Loucy (cell line): ENCODE results near the gene SPSB4.

Source experiments
- H2AFZ ChIP-seq: fragments of 200-600 bp; sonication (generic); 2 replicates; pipeline ENCODE4 v1.6.0; 2016; ENCODE audit warnings: antibody characterized with exemption, mild to moderate bottlenecking, low read length, moderate library complexity
- H3F3A ChIP-seq: fragments of 200-600 bp; 2 replicates; pipeline ENCODE4 v1.6.0; 2016; ENCODE audit warnings: antibody characterized with exemption, low read depth, mild to moderate bottlenecking
- H3K27me3 ChIP-seq: fragments of 200-600 bp; sonication (generic); 2 replicates; pipeline ENCODE4 v1.6.1; 2014; ENCODE audit warnings: low read length, mild to moderate bottlenecking; ENCODE audit not compliant: insufficient read depth, poor library complexity, severe bottlenecking
- H3K36me3 ChIP-seq: fragments of 200-600 bp; sonication (generic); 2 replicates; pipeline ENCODE4 v1.6.1; 2016; ENCODE audit warnings: low read length; ENCODE audit not compliant: insufficient read depth
- H3K4me1 ChIP-seq: fragments of 200-600 bp; sonication (generic); 2 replicates; pipeline ENCODE4 v1.5.1; 2014; ENCODE audit warnings: low read length, mild to moderate bottlenecking; ENCODE audit not compliant: insufficient read depth, poor library complexity, severe bottlenecking
- H3K4me2 ChIP-seq: fragments of 200-600 bp; sonication (generic); 2 replicates; pipeline ENCODE4 v1.6.0; 2014; ENCODE audit warnings: antibody characterized with exemption, low read length, low read depth, mild to moderate bottlenecking; ENCODE audit not compliant: poor library complexity, severe bottlenecking
- H3K4me3 ChIP-seq: fragments of 200-600 bp; sonication (generic); 2 replicates; pipeline ENCODE4 v1.5.1; 2014; ENCODE audit warnings: low read length, mild to moderate bottlenecking, mixed read lengths; ENCODE audit not compliant: poor library complexity, severe bottlenecking
- H3K79me2 ChIP-seq: fragments of 200-600 bp; sonication (generic); 2 replicates; pipeline ENCODE4 v1.6.1; 2014; ENCODE audit warnings: low read length; ENCODE audit not compliant: insufficient read depth
- H3K9ac ChIP-seq: fragments of 200-600 bp; sonication (generic); 2 replicates; pipeline ENCODE4 v1.6.0; 2014; ENCODE audit warnings: mild to moderate bottlenecking, low read depth, low read length, moderate library complexity; ENCODE audit not compliant: poor library complexity, severe bottlenecking
- H3K9me2 ChIP-seq: fragments of 200-600 bp; sonication (generic); replicated peaks from 2 replicates; pipeline ENCODE4 v1.6.1; 2016; ENCODE audit warnings: low read depth, low read length, mixed read lengths
- H3K9me3 ChIP-seq: fragments of 200-600 bp; sonication (generic); 2 replicates; pipeline ENCODE4 v1.6.1; 2014; ENCODE audit warnings: mild to moderate bottlenecking, antibody characterized with exemption, low read length, low read depth; ENCODE audit not compliant: insufficient read depth
- H4K20me1 ChIP-seq: fragments of 200-600 bp; sonication (generic); 2 replicates; pipeline ENCODE4 v1.6.0; 2014; ENCODE audit warnings: antibody characterized with exemption, low read length, mild to moderate bottlenecking; ENCODE audit not compliant: insufficient read depth, poor library complexity, severe bottlenecking
- EZH2phosphoT487 ChIP-seq: fragments of 200-600 bp; IDR thresholded peaks from 2 replicates; pipeline ENCODE4 v1.6.1; 2018; ENCODE audit warnings: antibody characterized with exemption, mild to moderate bottlenecking, moderate library complexity, borderline replicate concordance
- TF ChIP-seq, protein P1 (sequence below): fragments of 200-600 bp; sonication (generic); conservative IDR thresholded peaks from 2 replicates; pipeline ENCODE4 v1.5.1; 2014; ENCODE audit warnings: mild to moderate bottlenecking, antibody characterized with exemption, low read length

Gene SPSB4

DNA sequence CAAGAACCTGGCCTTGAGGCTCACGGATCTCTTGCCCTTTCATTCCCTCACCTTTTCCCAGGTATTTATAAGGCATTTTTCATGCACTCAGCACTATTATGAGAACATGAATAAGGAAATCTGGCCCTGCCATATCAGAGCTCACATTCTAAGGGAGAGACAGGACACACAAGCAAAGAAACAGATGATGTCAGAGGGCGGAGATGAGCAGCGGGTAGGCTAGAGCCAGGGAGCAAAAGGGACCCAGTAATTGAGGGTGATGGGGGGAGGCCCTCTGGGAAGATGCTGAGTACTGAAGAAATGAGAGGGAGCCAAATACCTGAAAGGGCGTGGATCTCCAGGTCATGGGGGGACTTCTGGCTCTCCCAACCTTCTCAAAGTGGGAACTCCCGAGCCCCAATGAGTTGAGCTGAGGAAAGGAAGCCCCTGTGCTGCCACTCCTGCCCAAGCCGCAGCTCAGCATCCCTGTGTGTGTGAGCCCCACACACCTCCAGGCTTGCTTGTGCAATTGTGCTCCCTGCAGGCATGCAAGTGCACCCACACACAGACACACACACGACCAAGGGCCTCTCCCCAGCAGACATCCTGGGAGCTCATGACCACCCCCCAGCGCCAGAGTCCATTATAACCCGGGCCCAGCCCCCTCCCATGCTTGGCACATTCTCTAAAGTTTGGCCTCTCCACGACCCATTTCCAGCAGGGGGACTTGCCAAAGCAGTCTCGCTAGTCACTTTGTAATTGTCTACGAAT is 99.1 kb downstream of the SPSB4 start:
- no peak for TF ChIP-seq EZH2phosphoT487
- TF ChIP-seq, protein P1, sequence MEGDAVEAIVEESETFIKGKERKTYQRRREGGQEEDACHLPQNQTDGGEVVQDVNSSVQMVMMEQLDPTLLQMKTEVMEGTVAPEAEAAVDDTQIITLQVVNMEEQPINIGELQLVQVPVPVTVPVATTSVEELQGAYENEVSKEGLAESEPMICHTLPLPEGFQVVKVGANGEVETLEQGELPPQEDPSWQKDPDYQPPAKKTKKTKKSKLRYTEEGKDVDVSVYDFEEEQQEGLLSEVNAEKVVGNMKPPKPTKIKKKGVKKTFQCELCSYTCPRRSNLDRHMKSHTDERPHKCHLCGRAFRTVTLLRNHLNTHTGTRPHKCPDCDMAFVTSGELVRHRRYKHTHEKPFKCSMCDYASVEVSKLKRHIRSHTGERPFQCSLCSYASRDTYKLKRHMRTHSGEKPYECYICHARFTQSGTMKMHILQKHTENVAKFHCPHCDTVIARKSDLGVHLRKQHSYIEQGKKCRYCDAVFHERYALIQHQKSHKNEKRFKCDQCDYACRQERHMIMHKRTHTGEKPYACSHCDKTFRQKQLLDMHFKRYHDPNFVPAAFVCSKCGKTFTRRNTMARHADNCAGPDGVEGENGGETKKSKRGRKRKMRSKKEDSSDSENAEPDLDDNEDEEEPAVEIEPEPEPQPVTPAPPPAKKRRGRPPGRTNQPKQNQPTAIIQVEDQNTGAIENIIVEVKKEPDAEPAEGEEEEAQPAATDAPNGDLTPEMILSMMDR, result no peak; the same call in 1 of the 2 replicates
- no peak overlapping the region for H3K4me2 ChIP-seq
- H3K27me3 ChIP-seq, result no peaks in the 10 kb centered on the region
- H3K9ac ChIP-seq, result no peak overlapping the region
- H3K4me1 ChIP-seq, result no peaks in the 10 kb centered on the region
- H4K20me1 ChIP-seq, result no peaks in the 10 kb centered on the region
- H3F3A ChIP-seq, result no peaks in the 10 kb centered on the region
- no peaks in the 10 kb centered on the region for H3K9me2 ChIP-seq
- no peaks in the 10 kb centered on the region for H3K36me3 ChIP-seq
- no peaks in the 10 kb centered on the region for H3K79me2 ChIP-seq
- no peaks in the 10 kb centered on the region for H3K9me3 ChIP-seq
- H3K4me3 ChIP-seq, result no peak overlapping the region
- no peak overlapping the region for H2AFZ ChIP-seq

DNA sequence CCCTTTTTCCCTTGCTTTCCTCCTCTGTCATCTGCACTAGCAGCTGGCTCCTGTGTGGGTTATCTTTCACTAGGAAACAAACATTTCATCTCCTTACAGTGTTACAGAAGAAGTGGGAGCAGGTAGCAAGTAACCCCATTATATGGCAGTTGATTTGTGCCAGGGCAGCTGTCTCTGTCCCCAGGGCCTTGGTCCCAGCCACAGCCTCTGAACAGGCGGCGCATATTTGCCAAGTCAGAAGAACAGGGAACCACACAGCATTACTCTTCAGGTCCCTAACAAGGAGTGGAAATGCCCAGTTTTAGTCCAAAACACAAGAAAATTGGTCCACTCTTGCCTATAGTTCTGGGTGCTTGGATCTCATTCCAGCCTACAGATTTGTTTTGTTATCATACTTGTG is 99.8 kb downstream of the SPSB4 start:
- H3K9ac ChIP-seq, result no peak overlapping the region
- H3K4me1 ChIP-seq, result no peaks in the 10 kb centered on the region
- no peaks in the 10 kb centered on the region for H4K20me1 ChIP-seq
- no peaks in the 10 kb centered on the region for H3K79me2 ChIP-seq
- no peak overlapping the region for H3K4me3 ChIP-seq
- H3K4me2 ChIP-seq, result no peak overlapping the region
- no peaks in the 10 kb centered on the region for H3K27me3 ChIP-seq
- H2AFZ ChIP-seq, result no peak overlapping the region
- no peaks in the 10 kb centered on the region for H3F3A ChIP-seq
- H3K9me3 ChIP-seq, result no peaks in the 10 kb centered on the region
- H3K9me2 ChIP-seq, result no peaks in the 10 kb centered on the region
- TF ChIP-seq, protein P1, result no peak
- no peak for TF ChIP-seq EZH2phosphoT487
- H3K36me3 ChIP-seq, result no peaks in the 10 kb centered on the region

DNA sequence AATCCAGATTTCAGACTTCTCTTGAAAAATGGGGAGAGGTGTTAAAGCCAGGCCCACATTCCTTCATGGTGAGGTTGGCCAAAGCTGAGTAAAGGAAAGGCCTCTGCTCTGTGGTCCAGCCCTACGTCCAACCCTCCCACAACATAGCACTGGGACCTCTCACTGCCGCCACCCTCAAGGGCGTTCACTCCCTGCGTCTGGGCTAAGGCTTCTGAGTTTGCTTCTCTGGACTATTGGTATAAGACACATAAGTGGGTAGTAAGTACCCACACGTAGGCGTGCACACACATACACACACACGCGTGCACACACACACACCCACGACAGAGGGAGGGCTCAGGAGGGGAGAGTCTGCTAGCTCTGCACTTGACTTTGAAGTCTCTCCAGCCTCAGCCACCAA is 100.3 kb downstream of the SPSB4 start:
- Histone ChIP-seq H3K4me2 (no peak overlapping the region), H3K4me3 (no peak overlapping the region), H3K79me2 (no peaks in the 10 kb centered on the region), H3K27me3 (no peaks in the 10 kb centered on the region), H3K9ac (no peak overlapping the region), H3K9me2 (no peaks in the 10 kb centered on the region), H3K9me3 (no peaks in the 10 kb centered on the region), H4K20me1 (no peaks in the 10 kb centered on the region), H3F3A (no peaks in the 10 kb centered on the region), H3K4me1 (no peaks in the 10 kb centered on the region), H2AFZ (no peak overlapping the region), H3K36me3 (no peaks in the 10 kb centered on the region)
- TF ChIP-seq, protein P1, result no peak
- no peak for TF ChIP-seq EZH2phosphoT487
